SK-N-SH treated with all-trans-retinoic acid at 6 μM for 48 hours (cell line): ENCODE measurements around the gene IRX6.

Experiments
- ATAC-seq: fragments of 200-7000 bp; cut with Tn5 transposase; 3 replicates; pipeline ENCODE4 v1.9.1; 2020; ENCODE audit warnings: mild to moderate bottlenecking, moderate library complexity
- ARNTL ChIP-seq: fragments of 450-650 bp; formaldehyde crosslinking; IDR thresholded peaks from 2 replicates; pipeline ENCODE4 v1.5.0; 2020; ENCODE audit warnings: low read depth, mild to moderate bottlenecking, moderate library complexity, borderline replicate concordance
- BACH2 ChIP-seq: fragments of 250-450 bp; sonication (Bioruptor Pico); IDR thresholded peaks from 2 replicates; pipeline ENCODE4 v1.9.0; 2021; ENCODE audit warnings: mild to moderate bottlenecking, borderline replicate concordance
- ESRRG ChIP-seq: fragments of 250-450 bp; sonication (Bioruptor Pico); IDR thresholded peaks from 2 replicates; pipeline ENCODE4 v1.6.1; 2021; ENCODE audit warnings: mild to moderate bottlenecking
- ISL1 ChIP-seq: fragments of 250-450 bp; sonication (Bioruptor Pico); IDR thresholded peaks from 2 replicates; pipeline ENCODE4 v2.1.2; 2022; ENCODE audit warnings: mild to moderate bottlenecking, moderate library complexity
- OSR1 ChIP-seq: fragments of 250-450 bp; sonication (Bioruptor Pico); IDR thresholded peaks from 2 replicates; pipeline ENCODE4 v1.8.0; 2022; ENCODE audit warnings: moderate library complexity, mild to moderate bottlenecking, inconsistent platforms
- PPARA ChIP-seq: fragments of 250-450 bp; sonication (Bioruptor Pico); IDR thresholded peaks from 2 replicates; pipeline ENCODE4 v1.5.0; 2020; ENCODE audit warnings: mild to moderate bottlenecking, borderline replicate concordance
- RARB ChIP-seq: fragments of 250-450 bp; sonication (Bioruptor Pico); IDR thresholded peaks from 2 replicates; pipeline ENCODE4 v1.8.0; 2021; ENCODE audit warnings: mild to moderate bottlenecking, moderate library complexity
- SNAI2 ChIP-seq: fragments of 250-450 bp; sonication (Bioruptor Pico); IDR thresholded peaks from 2 replicates; pipeline ENCODE4 v1.5.0; 2020; ENCODE audit warnings: mild to moderate bottlenecking, moderate library complexity
- TOX ChIP-seq: fragments of 250-450 bp; sonication (Bioruptor Pico); IDR thresholded peaks from 2 replicates; pipeline ENCODE4 v1.8.0; 2021; ENCODE audit warnings: mild to moderate bottlenecking, moderate library complexity, borderline replicate concordance
- ZC3H10 ChIP-seq: fragments of 250-450 bp; sonication (Bioruptor Pico); IDR thresholded peaks from 2 replicates; pipeline ENCODE4 v1.5.1; 2021; ENCODE audit warnings: mild to moderate bottlenecking, moderate library complexity
- ZFP3 ChIP-seq: fragments of 250-450 bp; sonication (Bioruptor Pico); IDR thresholded peaks from 2 replicates; pipeline ENCODE4 v1.5.0; 2020; ENCODE audit warnings: mild to moderate bottlenecking, moderate library complexity
- ZFP30 ChIP-seq: fragments of 450-650 bp; formaldehyde crosslinking; IDR thresholded peaks from 2 replicates; pipeline ENCODE4 v1.5.0; 2022; ENCODE audit warnings: mild to moderate bottlenecking, moderate library complexity
- ZNF565 ChIP-seq: fragments of 450-650 bp; formaldehyde crosslinking; conservative IDR thresholded peaks from 2 replicates; pipeline ENCODE4 v1.5.0; 2020; ENCODE audit warnings: low read depth, mild to moderate bottlenecking, moderate library complexity
- ZNF70 ChIP-seq: fragments of 450-650 bp; formaldehyde crosslinking; IDR thresholded peaks from 2 replicates; pipeline ENCODE4 v1.5.0; 2020; ENCODE audit warnings: mild to moderate bottlenecking, moderate library complexity
- ZNF8 ChIP-seq: fragments of 450-650 bp; formaldehyde crosslinking; IDR thresholded peaks from 2 replicates; pipeline ENCODE4 v1.5.0; 2020; ENCODE audit warnings: mild to moderate bottlenecking, moderate library complexity
- TF ChIP-seq, protein P1 (sequence below): fragments of 250-450 bp; sonication (Bioruptor Pico); IDR thresholded peaks from 2 replicates; pipeline ENCODE4 v1.5.1; 2021; ENCODE audit warnings: mild to moderate bottlenecking, moderate library complexity
- TF ChIP-seq, protein P2 (sequence below): fragments of 250-450 bp; sonication (Bioruptor Pico); IDR thresholded peaks from 2 replicates; pipeline ENCODE4 v1.5.1; 2020; ENCODE audit warnings: low read depth, mild to moderate bottlenecking, moderate library complexity
- TF ChIP-seq, protein P3 (sequence below): fragments of 250-450 bp; sonication (Bioruptor Pico); IDR thresholded peaks from 2 replicates; pipeline ENCODE4 v1.5.0; 2020; ENCODE audit warnings: mild to moderate bottlenecking, moderate library complexity
- TF ChIP-seq, protein P4 (sequence below): fragments of 250-450 bp; sonication (Bioruptor Pico); IDR thresholded peaks from 2 replicates; pipeline ENCODE4 v1.8.0; 2020; ENCODE audit warnings: mild to moderate bottlenecking, moderate library complexity, borderline replicate concordance
- TF ChIP-seq, protein P5 (sequence below): fragments of 250-450 bp; sonication (Bioruptor Pico); IDR thresholded peaks from 2 replicates; pipeline ENCODE4 v1.8.0; 2021; ENCODE audit warnings: low read depth, mild to moderate bottlenecking, moderate library complexity, borderline replicate concordance

Gene IRX6

DNA sequence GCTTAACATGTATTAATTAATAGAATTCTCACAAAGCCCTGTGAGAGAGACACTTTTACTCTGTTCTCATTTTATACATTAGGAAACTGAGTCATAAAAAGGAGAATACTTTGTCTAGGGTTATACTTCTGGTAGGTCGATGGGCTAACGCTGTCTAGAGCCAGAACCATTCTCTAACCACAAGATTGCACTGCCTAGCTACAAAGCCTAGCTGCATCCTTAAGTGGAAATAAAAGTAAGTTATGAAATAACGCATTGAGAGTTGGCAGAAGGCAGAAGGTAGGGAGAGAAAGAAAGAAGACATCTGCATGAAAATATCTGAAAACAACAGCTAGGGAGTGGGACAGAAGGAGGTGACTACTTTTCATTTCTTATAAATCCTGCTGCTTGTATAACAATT lies 33.2 kb downstream of the IRX6 start:
- no peak for ATAC-seq
- TF ChIP-seq ARNTL (CRISPR knock-in tag) (no peak), BACH2 (CRISPR knock-in tag) (no peak), ISL1 (CRISPR knock-in tag) (no peak)
- TF ChIP-seq, protein P1, sequence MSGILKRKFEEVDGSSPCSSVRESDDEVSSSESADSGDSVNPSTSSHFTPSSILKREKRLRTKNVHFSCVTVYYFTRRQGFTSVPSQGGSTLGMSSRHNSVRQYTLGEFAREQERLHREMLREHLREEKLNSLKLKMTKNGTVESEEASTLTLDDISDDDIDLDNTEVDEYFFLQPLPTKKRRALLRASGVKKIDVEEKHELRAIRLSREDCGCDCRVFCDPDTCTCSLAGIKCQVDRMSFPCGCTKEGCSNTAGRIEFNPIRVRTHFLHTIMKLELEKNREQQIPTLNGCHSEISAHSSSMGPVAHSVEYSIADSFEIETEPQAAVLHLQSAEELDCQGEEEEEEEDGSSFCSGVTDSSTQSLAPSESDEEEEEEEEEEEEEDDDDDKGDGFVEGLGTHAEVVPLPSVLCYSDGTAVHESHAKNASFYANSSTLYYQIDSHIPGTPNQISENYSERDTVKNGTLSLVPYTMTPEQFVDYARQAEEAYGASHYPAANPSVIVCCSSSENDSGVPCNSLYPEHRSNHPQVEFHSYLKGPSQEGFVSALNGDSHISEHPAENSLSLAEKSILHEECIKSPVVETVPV, result no peak

DNA sequence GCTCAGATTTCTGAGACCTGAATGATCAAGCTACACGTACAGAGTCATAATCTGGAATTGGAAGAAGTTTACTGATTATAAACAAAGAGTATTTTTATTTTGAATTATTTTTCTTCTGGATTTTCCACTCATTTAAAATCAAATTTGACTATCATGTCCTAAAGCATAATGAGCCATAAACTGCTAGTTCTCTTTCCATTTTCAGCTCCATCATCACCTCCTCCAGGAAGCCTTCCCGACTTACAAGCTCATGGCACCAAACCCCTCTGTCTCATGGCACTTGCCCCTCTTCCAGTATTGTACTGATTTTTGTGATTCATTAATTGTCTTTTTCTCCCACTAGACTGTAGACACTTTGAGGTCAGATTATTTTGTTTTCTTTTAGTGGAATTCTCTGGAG lies 35.9 kb downstream of the IRX6 start:
- no peak for TF ChIP-seq ISL1 (CRISPR knock-in tag)
- TF ChIP-seq SNAI2 (CRISPR knock-in tag), result no peak
- no peak for TF ChIP-seq PPARA (CRISPR knock-in tag)
- TF ChIP-seq, protein P2, sequence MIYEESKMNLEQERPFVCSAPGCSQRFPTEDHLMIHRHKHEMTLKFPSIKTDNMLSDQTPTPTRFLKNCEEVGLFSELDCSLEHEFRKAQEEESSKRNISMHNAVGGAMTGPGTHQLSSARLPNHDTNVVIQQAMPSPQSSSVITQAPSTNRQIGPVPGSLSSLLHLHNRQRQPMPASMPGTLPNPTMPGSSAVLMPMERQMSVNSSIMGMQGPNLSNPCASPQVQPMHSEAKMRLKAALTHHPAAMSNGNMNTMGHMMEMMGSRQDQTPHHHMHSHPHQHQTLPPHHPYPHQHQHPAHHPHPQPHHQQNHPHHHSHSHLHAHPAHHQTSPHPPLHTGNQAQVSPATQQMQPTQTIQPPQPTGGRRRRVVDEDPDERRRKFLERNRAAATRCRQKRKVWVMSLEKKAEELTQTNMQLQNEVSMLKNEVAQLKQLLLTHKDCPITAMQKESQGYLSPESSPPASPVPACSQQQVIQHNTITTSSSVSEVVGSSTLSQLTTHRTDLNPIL, result no peak
- ATAC-seq, result no peak

DNA sequence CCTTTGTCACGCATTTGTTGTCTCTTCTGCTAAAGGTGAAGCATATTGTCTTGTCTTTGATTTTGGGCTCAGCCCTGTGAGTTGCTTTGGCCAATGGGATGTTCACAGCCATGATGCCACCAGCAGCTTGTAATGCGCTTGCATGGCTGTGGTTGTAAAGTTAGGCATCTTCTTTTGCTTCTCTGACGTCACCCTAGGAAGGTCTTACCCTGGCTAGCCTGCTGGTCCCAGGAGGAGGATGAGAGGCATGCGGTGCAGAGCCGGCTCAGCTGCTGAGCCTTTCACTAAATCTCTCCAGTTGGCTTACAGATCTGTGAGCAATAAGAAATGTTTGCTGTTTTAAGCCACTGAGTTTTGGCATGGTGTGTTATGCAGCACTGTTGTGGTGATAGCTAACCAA lies 40.8 kb downstream of the IRX6 start:
- ATAC-seq, result no peak
- TF ChIP-seq ZFP30 (no peak), BACH2 (CRISPR knock-in tag) (no peak), RARB (no peak), ZNF8 (CRISPR knock-in tag) (no peak), ZC3H10 (CRISPR knock-in tag) (no peak), ZNF565 (no peak), SNAI2 (CRISPR knock-in tag) (no peak), ISL1 (CRISPR knock-in tag) (no peak), ESRRG (CRISPR knock-in tag) (no peak), PPARA (CRISPR knock-in tag) (no peak), ZNF70 (CRISPR knock-in tag) (no peak), OSR1 (CRISPR knock-in tag) (no peak), ZFP3 (CRISPR knock-in tag) (no peak), TOX (CRISPR knock-in tag) (no peak)
- TF ChIP-seq, protein P3, sequence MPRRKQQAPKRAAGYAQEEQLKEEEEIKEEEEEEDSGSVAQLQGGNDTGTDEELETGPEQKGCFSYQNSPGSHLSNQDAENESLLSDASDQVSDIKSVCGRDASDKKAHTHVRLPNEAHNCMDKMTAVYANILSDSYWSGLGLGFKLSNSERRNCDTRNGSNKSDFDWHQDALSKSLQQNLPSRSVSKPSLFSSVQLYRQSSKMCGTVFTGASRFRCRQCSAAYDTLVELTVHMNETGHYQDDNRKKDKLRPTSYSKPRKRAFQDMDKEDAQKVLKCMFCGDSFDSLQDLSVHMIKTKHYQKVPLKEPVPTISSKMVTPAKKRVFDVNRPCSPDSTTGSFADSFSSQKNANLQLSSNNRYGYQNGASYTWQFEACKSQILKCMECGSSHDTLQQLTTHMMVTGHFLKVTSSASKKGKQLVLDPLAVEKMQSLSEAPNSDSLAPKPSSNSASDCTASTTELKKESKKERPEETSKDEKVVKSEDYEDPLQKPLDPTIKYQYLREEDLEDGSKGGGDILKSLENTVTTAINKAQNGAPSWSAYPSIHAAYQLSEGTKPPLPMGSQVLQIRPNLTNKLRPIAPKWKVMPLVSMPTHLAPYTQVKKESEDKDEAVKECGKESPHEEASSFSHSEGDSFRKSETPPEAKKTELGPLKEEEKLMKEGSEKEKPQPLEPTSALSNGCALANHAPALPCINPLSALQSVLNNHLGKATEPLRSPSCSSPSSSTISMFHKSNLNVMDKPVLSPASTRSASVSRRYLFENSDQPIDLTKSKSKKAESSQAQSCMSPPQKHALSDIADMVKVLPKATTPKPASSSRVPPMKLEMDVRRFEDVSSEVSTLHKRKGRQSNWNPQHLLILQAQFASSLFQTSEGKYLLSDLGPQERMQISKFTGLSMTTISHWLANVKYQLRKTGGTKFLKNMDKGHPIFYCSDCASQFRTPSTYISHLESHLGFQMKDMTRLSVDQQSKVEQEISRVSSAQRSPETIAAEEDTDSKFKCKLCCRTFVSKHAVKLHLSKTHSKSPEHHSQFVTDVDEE (CRISPR knock-in tag), result no peak
- TF ChIP-seq, protein P4, sequence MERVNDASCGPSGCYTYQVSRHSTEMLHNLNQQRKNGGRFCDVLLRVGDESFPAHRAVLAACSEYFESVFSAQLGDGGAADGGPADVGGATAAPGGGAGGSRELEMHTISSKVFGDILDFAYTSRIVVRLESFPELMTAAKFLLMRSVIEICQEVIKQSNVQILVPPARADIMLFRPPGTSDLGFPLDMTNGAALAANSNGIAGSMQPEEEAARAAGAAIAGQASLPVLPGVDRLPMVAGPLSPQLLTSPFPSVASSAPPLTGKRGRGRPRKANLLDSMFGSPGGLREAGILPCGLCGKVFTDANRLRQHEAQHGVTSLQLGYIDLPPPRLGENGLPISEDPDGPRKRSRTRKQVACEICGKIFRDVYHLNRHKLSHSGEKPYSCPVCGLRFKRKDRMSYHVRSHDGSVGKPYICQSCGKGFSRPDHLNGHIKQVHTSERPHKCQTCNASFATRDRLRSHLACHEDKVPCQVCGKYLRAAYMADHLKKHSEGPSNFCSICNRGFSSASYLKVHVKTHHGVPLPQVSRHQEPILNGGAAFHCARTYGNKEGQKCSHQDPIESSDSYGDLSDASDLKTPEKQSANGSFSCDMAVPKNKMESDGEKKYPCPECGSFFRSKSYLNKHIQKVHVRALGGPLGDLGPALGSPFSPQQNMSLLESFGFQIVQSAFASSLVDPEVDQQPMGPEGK (CRISPR knock-in tag), result no peak
- TF ChIP-seq, protein P5, sequence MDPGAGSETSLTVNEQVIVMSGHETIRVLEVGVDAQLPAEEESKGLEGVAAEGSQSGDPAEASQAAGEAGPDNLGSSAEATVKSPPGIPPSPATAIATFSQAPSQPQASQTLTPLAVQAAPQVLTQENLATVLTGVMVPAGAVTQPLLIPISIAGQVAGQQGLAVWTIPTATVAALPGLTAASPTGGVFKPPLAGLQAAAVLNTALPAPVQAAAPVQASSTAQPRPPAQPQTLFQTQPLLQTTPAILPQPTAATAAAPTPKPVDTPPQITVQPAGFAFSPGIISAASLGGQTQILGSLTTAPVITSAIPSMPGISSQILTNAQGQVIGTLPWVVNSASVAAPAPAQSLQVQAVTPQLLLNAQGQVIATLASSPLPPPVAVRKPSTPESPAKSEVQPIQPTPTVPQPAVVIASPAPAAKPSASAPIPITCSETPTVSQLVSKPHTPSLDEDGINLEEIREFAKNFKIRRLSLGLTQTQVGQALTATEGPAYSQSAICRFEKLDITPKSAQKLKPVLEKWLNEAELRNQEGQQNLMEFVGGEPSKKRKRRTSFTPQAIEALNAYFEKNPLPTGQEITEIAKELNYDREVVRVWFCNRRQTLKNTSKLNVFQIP (CRISPR knock-in tag), result no peak
- TF ChIP-seq, protein P1, result no peak
